Fibroblast of pulmonary artery (primary cell): ENCODE results near the gene FBXL16.
"Not testable (repeated sequence)": the region's sequence is repeated elsewhere in the genome, so short reads cannot be mapped to it uniquely, and the experiment has no call there.

Experiments
- DNase-seq: peaks from one replicate; pipeline ENCODE4 v3.0.0-alpha.2; 2010; ENCODE audit warnings: low read depth
- H3K4me3 ChIP-seq: replicated peaks from 2 replicates; pipeline ENCODE4 v1.5.1; 2011; ENCODE audit warnings: low read depth, mild to moderate bottlenecking, control low read depth, low read length, moderate library complexity
- CTCF ChIP-seq: IDR thresholded peaks from 2 replicates; pipeline ENCODE4 v1.5.1; 2011; ENCODE audit warnings: mild to moderate bottlenecking, control low read depth, low read length, inconsistent platforms; ENCODE audit errors: missing control alignments

FBXL16 gene

GRCh38 chr16:747978-748746 is 42.6 kb upstream of the FBXL16 start:
- no peak for DNase-seq
- TF ChIP-seq CTCF = no peak
- H3K4me3 ChIP-seq = no peak overlapping the region

GRCh38 chr16:746637-747036 is 41.0 kb upstream of the FBXL16 start:
- TF ChIP-seq CTCF = no peak
- DNase-seq = no peak
- H3K4me3 ChIP-seq = no peak overlapping the region

- H3K4me3 ChIP-seq = no peak overlapping the region
- TF ChIP-seq CTCF = peak; percentile 18
- DNase-seq = no peak
Measured at GRCh38 chr16:745739-746138, 40.1 kb upstream of the FBXL16 start.

- DNase-seq = no peak
Measured at GRCh38 chr16:743794-744500, 38.3 kb upstream of the FBXL16 start.

GRCh38 chr16:742894-743293 is 37.3 kb upstream of the FBXL16 start:
- DNase-seq, H3K4me3 ChIP-seq: not testable (repeated sequence)

More at GRCh38 chr16:743794-744500, 38.3 kb upstream of the FBXL16 start:
- no peak overlapping the region for H3K4me3 ChIP-seq
- TF ChIP-seq CTCF = no peak

GRCh38 chr16:741986-742629 is 36.5 kb upstream of the FBXL16 start:
- H3K4me3 ChIP-seq = no peak overlapping the region
- no peak for DNase-seq
- TF ChIP-seq CTCF = no peak

GRCh38 chr16:740764-741505 is 35.3 kb upstream of the FBXL16 start, which contains the start of gene CIAO3:
Gene CIAO3 (minus strand): TSS chr16:740997. CDS start chr16:740985, 12 bp downstream.
- peak within 1 kb of the TSS; percentile 84 for H3K4me3 ChIP-seq
- peak; percentile 35 for TF ChIP-seq CTCF
- peak; percentile 91 for DNase-seq
